HG02852 (cell line): ENCODE results near the gene AOAH.
"Not testable (repeated sequence)": the region's sequence is repeated elsewhere in the genome, so short reads cannot be mapped to it uniquely, and the experiment has no call there.

Source experiments
- ATAC-seq: cut with Tn5 transposase; IDR thresholded peaks from one replicate; pipeline ENCODE4 v1.9.1; 2021; ENCODE audit warnings: mild to moderate bottlenecking, moderate library complexity; ENCODE audit not compliant: unreplicated experiment

The AOAH gene

DNA sequence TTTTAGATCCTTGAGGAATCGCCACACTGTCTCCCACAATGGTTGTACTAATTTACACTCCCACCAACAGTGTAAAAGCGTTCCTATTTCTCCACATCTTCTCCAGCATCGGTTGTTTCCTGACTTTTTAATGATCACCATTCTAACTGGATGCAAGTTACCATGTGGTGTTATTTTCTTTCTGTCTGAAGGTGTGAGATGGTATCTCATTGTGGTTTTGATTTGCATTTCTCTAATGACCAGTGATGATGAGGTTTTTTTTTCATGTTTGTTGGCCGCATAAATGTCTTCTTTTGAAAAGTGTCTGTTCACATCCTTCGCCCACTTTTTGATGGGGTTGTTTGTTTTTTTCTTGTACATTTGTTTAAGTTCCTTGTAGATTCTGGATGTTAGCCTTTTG, 20.4 kb downstream of the AOAH start:
- not testable (repeated sequence) for ATAC-seq

DNA sequence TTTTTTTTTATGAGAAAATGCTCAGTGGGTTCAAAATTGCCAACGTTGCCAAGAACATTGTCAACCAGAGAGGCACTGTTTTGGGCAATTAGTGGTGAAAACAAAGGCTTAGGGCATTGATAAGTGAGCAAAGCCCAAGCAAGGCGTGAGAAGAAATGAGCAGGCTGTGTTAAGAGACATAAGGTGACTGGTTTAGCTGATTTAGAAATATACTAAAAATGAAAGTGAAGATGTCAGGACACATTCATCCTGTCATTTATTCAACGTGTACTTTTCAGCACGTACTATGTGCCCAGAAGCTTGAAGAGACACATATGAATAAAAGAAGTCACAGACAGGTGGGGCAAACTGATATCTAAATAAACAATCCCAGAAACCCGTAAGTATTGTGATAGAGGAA, 31.8 kb downstream of the AOAH start:
- ATAC-seq, result no peak

- no peak for ATAC-seq
Measured at GRCh38 chr7:36691983-36692382, 32.3 kb downstream of the AOAH start.

GRCh38 chr7:36690514-36691187, 33.6 kb downstream of the AOAH start:
- no peak for ATAC-seq

GRCh38 chr7:36690041-36690440, 34.3 kb downstream of the AOAH start:
- no peak for ATAC-seq

DNA sequence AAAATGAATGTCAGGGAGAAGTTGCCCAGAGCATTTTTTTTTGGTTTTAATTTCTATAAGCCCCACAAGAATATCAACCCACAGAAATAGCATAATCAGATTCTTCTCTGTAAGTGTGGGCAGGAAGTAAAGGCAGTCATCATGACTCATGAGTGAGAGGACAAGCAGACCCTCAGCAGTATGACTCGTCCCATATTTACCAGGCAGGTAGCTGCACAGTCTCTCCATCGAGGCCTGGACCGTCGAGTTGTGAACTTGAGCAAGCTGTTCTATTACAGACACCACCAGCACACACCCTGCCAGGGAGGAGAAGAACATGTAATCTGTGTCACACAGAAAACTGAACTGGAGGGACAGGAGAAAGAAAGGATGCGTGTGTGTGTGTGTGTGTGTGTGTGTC, 37.8 kb downstream of the AOAH start:
- ATAC-seq, result no peak

GRCh38 chr7:36684954-36685353, 39.3 kb downstream of the AOAH start:
- no peak for ATAC-seq

- no peak for ATAC-seq
Measured at GRCh38 chr7:36683695-36684357, 40.5 kb downstream of the AOAH start.

DNA sequence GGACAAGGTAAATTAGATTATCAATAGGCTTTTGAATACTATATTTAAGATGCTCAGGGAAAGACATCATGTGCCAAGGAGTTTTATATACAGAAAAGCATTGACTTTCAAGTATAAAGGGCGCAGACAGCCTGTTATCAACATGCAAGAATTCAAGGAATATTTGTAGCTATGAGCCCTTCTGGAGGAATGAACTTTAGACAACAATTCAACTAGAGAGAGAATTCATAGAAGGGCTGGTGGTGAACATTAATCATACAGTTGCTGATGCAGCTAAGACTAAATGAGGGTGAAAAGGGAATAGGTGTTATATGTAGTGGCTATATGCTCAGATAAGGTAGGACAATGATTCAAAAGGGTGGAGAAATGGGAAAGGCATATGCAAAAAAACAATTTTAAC, 41.2 kb downstream of the AOAH start:
- ATAC-seq, result no peak

DNA sequence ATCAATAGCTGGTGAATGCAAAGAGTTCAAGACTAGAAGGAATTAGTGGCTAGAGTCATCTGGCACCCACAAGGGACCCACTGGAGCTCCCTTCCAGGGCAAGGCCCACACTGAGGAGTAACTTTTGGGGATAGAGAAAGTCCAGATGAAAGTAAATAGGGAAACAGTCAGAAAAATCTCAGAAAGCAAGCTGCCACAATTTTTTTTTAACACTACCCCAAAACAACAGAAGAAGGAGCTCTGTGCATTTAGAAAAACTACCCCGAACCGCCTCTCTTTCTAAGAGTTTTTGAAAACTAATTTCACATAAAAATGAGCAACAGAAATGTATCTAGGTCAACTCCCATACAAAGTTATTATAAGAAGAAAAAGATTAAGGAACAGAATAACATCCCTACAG, 42.2 kb downstream of the AOAH start:
- ATAC-seq, result no peak

DNA sequence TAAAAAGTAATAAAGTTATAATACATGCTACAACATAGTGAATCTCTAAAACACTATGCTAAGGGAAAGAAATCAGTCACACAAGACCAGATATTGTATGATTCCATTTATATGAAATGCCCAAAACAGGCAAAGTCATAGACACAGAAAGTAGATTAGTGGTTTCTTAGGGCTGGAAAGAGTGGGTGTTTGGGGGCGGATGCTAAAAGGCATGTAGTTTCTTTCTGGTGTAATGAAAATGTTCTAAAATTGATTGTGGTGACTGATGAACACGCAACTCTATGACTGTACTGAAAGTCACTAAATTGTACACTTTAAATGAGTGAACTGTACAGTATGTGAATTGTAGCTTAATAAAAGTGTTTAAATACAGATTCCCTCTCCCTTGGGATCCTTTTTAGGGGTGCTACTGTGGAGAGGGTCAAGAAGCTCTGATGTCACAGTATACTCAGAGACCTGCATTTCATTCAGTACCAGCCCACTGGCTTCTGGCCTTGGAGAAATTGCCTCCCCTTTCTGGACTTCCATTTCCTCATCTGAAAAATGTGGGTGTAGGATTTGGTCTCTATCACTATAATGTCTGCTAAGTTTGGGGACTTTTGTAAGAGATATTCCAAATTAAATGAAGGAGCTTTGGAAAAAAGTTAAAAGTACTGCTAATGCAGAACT, 46.4 kb downstream of the AOAH start:
- ATAC-seq, result peak; percentile 81

DNA sequence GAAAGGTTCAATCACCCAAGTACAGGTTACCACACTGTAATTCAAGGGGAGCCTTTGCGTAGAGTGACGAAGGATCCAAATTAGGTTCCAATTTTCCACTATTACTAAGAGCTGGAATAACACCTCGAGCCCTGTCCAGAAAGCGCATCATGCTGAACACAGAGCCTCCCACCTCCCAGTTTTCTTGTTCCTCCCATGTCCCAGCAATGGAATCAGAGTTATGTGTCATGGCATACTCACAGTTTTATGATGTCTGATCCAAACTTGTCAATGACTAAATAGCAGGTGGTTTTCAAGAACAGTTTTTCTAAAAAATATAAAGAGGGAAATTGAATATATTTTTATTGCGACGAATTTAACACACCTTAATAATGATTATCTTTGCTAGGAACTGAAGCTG, 50.6 kb downstream of the AOAH start:
- ATAC-seq, result no peak

DNA sequence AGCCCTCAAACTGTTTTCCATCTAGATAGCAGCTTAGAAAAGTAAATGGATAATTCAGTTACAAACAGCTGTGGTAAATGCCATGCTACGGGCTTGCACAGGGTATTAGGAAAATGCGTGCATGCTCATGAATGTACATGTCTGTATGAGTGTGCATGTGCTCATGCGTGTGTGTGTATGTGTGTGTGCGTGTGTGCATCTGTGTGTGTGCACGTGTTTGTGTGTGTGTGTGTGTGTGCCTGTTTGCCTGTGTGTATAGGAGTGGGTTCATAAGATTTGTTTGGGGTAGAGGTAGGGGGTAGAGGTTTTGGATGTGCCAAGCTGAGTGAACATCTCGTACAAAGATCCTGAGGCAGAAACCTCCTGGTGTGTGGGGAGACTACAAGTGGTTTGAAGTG, 52.9 kb downstream of the AOAH start:
- no peak for ATAC-seq

- ATAC-seq, result peak; percentile 71
Measured at GRCh38 chr7:36670585-36671431, 53.5 kb downstream of the AOAH start.

- ATAC-seq, result no peak
Measured at GRCh38 chr7:36668750-36669149, 55.5 kb downstream of the AOAH start.

DNA sequence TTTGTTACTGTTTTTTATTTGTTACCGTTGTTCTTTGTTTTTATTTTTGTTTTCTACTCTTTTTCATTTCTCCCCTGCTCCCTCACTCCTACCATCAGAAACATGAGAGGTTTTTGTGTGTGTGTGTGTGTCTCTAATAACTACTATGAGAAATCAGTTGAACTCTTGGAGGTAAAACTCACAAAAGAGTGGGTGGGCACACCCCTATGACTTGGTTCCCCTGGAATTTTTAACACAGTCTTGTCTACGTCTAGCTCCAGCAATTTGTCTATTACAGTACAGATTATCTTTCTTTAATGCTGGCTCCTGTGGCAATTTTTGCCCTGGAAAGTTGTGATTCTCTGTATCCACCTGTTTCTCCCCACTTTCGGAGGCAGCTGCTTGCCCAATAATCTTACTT, 56.2 kb downstream of the AOAH start:
- no peak for ATAC-seq

DNA sequence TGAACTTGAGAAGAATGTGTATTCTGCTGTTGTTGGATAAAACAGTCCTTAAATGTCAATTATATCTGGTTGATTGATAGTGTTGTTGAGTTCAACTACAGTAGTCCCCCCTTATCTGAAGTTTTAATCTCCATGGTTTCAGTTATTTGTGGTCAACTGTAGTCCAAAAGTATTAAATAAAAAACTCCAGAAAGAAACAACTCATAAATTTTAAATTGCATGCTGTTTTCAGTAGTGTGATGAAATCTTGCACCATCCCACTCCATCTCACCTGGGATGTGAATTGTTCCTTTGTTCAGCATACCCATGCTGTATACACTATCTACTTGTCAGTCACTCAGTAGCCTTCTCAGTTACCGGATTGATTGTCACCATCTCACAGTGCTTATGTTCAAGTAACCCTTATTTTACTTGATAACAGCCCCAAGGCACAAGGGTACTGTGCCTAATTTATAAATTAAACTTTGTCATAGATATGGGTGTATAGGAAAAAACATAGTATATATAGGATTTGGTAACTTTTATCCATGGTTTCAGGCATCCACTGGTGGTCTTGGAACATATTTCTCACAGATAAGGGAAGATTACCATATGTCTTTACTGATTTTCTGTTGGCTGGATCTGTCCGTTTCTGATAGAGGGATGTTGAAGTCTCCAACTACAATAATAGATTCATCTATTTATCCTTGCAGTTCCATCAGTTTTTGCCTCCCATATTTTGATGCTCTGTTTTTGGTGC, 57.1 kb downstream of the AOAH start:
- ATAC-seq, result no peak

DNA sequence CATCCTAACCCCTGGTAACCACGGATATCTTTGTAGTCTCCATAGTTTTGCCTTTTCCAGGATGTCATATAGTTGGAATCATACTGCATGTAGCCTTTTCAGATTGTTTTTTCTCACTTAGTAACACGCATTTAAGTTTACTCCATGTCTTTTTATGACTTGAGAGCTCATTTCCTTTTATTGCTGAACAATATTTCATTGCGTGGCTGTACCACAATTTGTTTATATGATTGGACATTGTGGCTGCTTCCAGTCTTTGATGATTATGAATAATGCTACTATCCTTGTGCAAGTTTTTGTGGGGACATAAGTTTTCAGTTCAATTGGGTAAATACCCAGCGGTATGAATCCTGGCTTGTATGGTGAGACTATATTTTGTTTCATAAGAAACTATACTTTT, 60.8 kb downstream of the AOAH start:
- no peak for ATAC-seq

DNA sequence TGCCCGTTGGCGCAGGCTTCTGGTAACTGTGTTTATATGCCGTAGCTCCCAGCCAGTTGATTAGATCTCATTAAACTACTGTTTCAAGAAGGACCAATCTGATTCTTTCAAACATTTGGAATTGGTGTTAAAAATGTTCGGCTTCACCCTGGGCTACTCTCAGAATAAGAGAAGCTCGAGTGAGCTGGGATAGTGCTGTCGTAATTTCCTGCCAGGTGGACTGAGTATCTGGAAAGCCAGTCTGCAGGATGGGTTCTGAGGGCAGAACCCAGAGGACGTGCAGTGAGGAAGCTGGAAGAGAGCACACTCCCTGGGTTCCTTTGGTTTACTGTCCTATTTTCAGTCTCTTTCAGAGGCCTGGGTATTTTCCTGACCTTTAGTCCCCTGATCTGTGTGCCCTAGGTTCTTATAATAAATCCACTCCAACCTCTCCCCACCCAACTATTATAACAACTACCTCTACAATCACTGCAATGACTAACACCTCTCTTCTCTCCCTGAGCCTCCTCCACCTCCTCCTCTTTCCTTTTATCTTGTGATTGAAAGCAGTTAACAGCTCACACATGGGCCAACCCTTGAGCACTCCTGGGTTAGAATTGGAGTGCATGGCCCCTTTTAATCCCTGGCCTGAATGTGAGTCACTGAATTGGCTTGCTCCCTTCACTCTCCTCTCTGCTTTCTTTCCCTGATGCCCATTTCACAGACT, 63.0 kb downstream of the AOAH start:
- ATAC-seq, result no peak
